Pancreas (tissue), 10 donors: ENCODE results near the gene DEAF1. TPM values are rescaled to one million over a fixed set of nuclear protein-coding genes. Genes with fewer than 3 reads are reported as not detected.
A peak's percentile ranks its signal among the peaks of the same experiment; 100 is the strongest.

Experiments used
- ATAC-seq, 4 donors: fragments of 200-7000 bp; cut with Tn5 transposase; one replicate each; pipeline versions ENCODE4 v1.8.0 to v1.9.1; 2020; ENCODE audit warnings: mild to moderate bottlenecking in 4 of 4, moderate library complexity in 4 of 4
- DNase-seq, 6 donors: peaks; one replicate each; pipeline ENCODE4 v3.0.0-alpha.2; 2020
- FAIRE-seq: peaks from 2 replicates; lab custom pipeline; 2012; peaks lifted over from hg19 to GRCh38; lab: Jason Lieb, UNC
- H3K27ac ChIP-seq, 4 donors: fragments of 200-600 bp; sonication (generic); 1 replicate in 3 of 4; 2 replicates in 1 of 4; pipeline versions ENCODE4 v1.5.0 to v1.8.0; 2020
- H3K27me3 ChIP-seq, 4 donors: fragments of 200-600 bp; one replicate each; pipeline ENCODE4 v1.8.0; 2021
- H3K36me3 ChIP-seq, 3 donors: fragments of 200-600 bp; sonication (generic) in 1 of 3; one replicate each; pipeline versions ENCODE4 v1.5.0 to v1.8.0; 2020 to 2021
- H3K4me1 ChIP-seq, 3 donors: fragments of 200-600 bp; one replicate each; pipeline ENCODE4 v1.8.0; 2021
- H3K4me3 ChIP-seq, 4 donors: fragments of 200-600 bp; sonication (generic) in 2 of 4; one replicate each; pipeline versions ENCODE4 v1.5.0 to v1.8.0; 2020 to 2021
- H3K9me3 ChIP-seq, 4 donors: fragments of 200-600 bp; one replicate each; pipeline ENCODE4 v1.8.0; 2021
- CTCF ChIP-seq, 4 donors: fragments of 200-600 bp; sonication (generic) in 3 of 4; IDR thresholded peaks; one replicate each; pipeline versions ENCODE4 v1.5.0 to v1.8.0; 2021; ENCODE audit warnings: antibody characterized with exemption in 4 of 4
- WGBS, 2 donors: extraction: QIAGEN DNeasy Blood & Tissue Kit; methylation state at CpG; one replicate each; pipeline ENCODE4 v1.1.7; 2013; 5-methylcytosine and 5-hydroxymethylcytosine counted together
- intact Hi-C, 3 donors: fragments of 100-400 bp; cut with DNase I; formaldehyde crosslinking; loops; one replicate each; pipeline versions ENCODE4 v1.11.1 to v1.14.2; 2022
- polyA plus RNA-seq, 2 donors: library from polyadenylated mRNA; stranded (reverse); fragments of 200-250 nt; gene quantifications; one replicate each; pipeline ENCODE4 v1.2.3, GENCODE V29; 2013
- total RNA-seq, 6 donors: library from RNA; stranded (reverse); fragmentation: NEBNext Ultra II Directional in 4 of 6; extraction: Animal tissue kit (Norgen Biotek cat#: 25700) in 4 of 6; gene quantifications; one replicate each; pipeline versions ENCODE4 v1.2.1 to v1.2.4, GENCODE V29; 2021 to 2023
- donor health status: healthy with polysubstance abuse.
- donor health status: DM: no; HTN: no; CAD: no; lungs with moderate emphysema.
- donor health status: DM: no; HTN: no; CAD: no.
- donor health status: control.
- donor health status: control.
- donor health status: Bipolar disorder and iron deficiency.
- donor health status: DM: yes; HTN: yes; CAD: no.
- donor health status: DM: no; HTN: no; CAD: no.
- donor health status: DM: no; HTN: no; CAD: no.
- donor health status: DM: yes; HTN: yes; CAD: no.

The DEAF1 gene
- total and polyA plus RNA-seq, 8 donors = 15.9 to 33.8 (median 21.0) TPM

GRCh38 chr11:727281-727701, 32.3 kb upstream of the DEAF1 start:
- H3K9me3 ChIP-seq = no peaks in the 10 kb centered on the region
- WGBS, 2 donors = 83 to 84% methylated on average over 12 of the region's 12 CpGs
- ATAC-seq (no peak), FAIRE-seq (no peak), DNase-seq (peak; percentile 20 to 81 (median 40))
- H3K4me3 ChIP-seq = no peak overlapping the region
- intact Hi-C loops = loop anchor here in 1 of 3 donors (10.0 kb wide), 1 partner anchor 172 kb away; no protein-coding TSS in a partner anchor
- no peaks in the 10 kb centered on the region for H3K27me3 ChIP-seq
- TF ChIP-seq CTCF (IDR thresholded peaks at IDR 0.05) = no peak
- peak overlapping the region in 3 of 4 donors; percentile 27 to 86 (median 68) for H3K27ac ChIP-seq
- H3K4me1 ChIP-seq = peaks cover 8 to 15% (median 11%) of the 10 kb centered on the region in 3 donors
- H3K36me3 ChIP-seq = no peaks in the 10 kb centered on the region

GRCh38 chr11:726278-727220, 31.5 kb upstream of the DEAF1 start:
- 17 to 19% methylated on average over 60 to 61 of the region's 61 CpGs for WGBS, 2 donors
- Histone ChIP-seq H3K36me3 (no peaks in the 10 kb centered on the region), H3K27ac (peak overlapping the region; percentile 68 to 86 (median 69)), H3K9me3 (no peaks in the 10 kb centered on the region), H3K4me1 (peaks cover 8 to 15% (median 11%) of the 10 kb centered on the region in 3 donors), H3K4me3 (peak overlapping the region in 2 of 4 donors; percentile 30 to 47), H3K27me3 (no peaks in the 10 kb centered on the region)
- DNase-seq = peak; percentile 81 to 95 (median 91)
- TF ChIP-seq CTCF (IDR thresholded peaks at IDR 0.05) = no peak
- FAIRE-seq = no peak
- intact Hi-C loops = loop anchor here in 1 of 3 donors (10.0 kb wide), 1 partner anchor 172 kb away; no protein-coding TSS in a partner anchor
- peak; percentile 58 to 70 (median 64) for ATAC-seq

- DNase-seq = peak; percentile 25 to 82 (median 50)
- FAIRE-seq = no peak
- Histone ChIP-seq H3K36me3 (peaks cover 0 to 7% (median 0%) of the 10 kb centered on the region in 3 donors), H3K4me1 (peaks cover 8 to 15% (median 11%) of the 10 kb centered on the region in 3 donors), H3K9me3 (no peaks in the 10 kb centered on the region), H3K27me3 (no peaks in the 10 kb centered on the region), H3K4me3 (peak overlapping the region in 2 of 4 donors; percentile 30 to 47), H3K27ac (peak overlapping the region; percentile 68 to 86 (median 69))
- peak; percentile 9 to 29 (median 18) for ATAC-seq
- no peak for TF ChIP-seq CTCF (IDR thresholded peaks at IDR 0.05)
- intact Hi-C loops = loop anchor here in 1 of 3 donors (10.0 kb wide), 1 partner anchor 171 kb away; no protein-coding TSS in a partner anchor
- 14 to 28% methylated on average over 20 to 51 of the region's 53 CpGs for WGBS, 2 donors
These were observed 30.7 kb upstream of the DEAF1 start for GRCh38 chr11:725624-726202.

DNA sequence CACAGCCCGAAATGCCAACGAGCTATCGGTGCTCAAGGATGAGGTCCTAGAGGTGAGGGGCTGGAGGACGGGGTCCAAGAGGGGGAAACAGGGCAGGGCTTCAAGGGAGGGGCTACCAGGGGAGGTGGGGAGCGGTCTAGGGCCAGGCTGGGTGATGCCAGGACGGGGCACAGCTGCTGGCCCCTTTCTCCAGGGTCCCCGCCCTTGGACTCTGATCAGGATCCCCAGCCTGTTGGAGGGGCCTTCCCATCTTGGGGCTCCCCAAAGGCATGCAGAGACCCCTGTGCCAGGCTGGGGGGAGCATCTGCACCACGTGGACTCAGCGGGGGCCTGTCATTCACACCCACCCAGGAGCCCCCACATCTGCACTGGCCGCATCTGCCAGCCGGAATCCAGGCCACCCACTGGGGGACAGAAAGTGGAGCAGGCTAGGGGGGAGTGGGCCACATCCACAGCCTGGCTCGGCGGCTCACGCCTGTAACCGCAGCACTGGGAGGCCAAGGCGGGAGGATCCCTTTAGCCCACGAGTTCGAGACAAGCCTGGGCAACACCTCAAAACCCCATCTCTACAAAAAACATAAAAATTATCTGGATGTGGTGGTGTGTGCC, 29.9 kb upstream of the DEAF1 start:
- Histone ChIP-seq H3K9me3 (no peaks in the 10 kb centered on the region), H3K27me3 (no peaks in the 10 kb centered on the region), H3K4me3 (no peak overlapping the region), H3K36me3 (peaks cover 0 to 15% (median 0%) of the 10 kb centered on the region in 3 donors), H3K27ac (no peak overlapping the region), H3K4me1 (peaks cover 8 to 15% (median 11%) of the 10 kb centered on the region in 3 donors)
- intact Hi-C loops = loop anchor here in 2 of 3 donors (5.0 to 10.0 kb wide), 3 partner anchors 63 to 170 kb away; no protein-coding TSS in a partner anchor
- no peak for ATAC-seq
- TF ChIP-seq CTCF (IDR thresholded peaks at IDR 0.05) = no peak
- no peak for FAIRE-seq
- WGBS, 2 donors = 85 to 87% methylated on average over 17 to 18 of the region's 18 CpGs
- DNase-seq = peak in 5 of 6 donors; percentile 13 to 82 (median 27)
